Measurements from ENCODE around the gene UBALD2.

DNA sequence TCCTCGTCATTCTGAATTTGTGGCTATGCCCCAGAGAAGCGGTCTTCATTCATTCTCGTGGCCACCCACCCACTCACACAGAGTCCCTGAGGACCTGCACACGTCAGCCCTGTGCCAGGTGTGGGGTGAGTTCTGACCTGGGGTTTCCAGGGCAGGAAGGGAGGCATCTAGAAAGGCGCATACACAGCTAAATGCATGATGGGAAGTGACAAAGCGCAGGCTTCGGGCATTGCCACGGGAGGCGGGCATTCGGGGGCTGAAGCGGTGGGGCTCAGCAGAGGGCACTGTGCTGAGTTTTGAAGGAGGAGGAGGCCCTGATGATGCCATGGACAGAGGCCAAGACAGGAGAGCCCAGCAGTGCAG is 10.9 kb downstream of the UBALD2 start:
- TF ChIP-seq CTCF (IDR thresholded peaks at IDR 0.05) (no peak), EP300 (IDR thresholded peaks at IDR 0.05) (no peak)
